Measurements from ENCODE around the gene SPTB.
A peak's percentile ranks its signal among the peaks of the same experiment; 100 is the strongest.

The SPTB gene

GRCh38 chr14:64848239-64848638, 31.5 kb downstream of the SPTB start:
- DNase-seq: no peak

GRCh38 chr14:64846319-64846718, 33.4 kb downstream of the SPTB start:
- DNase-seq: no peak

- DNase-seq: no peak
Measured at GRCh38 chr14:64845878-64846277, 33.8 kb downstream of the SPTB start.

DNA sequence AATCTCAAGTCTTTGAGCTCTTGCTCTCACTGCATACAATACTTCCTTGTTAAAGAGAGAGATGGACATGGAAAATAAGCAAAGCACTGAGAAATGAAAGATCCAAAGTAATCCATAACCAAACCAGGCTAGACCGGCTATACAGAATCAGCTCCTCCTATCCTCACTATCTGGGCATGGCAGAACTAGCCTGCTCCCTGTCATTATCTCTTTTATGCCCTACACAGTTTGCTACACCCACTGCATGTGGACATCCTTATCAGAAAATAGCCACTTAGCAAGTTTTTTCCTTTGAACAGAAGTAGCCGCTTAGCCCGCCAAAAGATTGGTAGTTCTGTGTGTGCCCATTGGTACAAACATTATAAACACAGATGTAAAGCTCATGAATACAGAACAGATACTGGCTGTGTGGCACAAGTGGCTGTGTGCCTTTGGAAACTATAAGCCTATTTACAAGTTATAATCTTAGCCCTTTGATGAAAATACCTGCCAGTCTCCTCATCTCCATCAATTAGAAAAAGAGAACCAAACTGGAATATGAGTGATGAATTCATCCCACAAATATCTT, 34.7 kb downstream of the SPTB start:
- DNase-seq: no peak

DNA sequence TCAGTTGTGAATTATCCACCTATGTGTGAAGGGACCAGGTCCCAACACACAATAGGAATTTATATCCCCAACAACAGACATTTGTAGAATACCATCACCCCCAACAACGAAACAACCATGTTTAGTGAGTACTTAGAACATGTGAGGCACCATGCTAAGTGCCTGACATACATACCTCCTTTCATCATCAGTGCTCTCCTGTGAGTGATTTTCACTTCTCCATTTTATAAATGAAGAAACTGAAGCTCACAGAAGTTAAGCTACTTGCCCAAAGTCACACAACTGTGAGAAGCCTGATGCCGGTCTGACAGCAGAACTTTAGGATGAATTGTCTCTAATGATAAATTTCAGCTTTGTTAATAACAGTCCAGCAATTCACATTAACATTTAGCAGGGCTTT, 35.4 kb downstream of the SPTB start:
- no peak for DNase-seq

DNA sequence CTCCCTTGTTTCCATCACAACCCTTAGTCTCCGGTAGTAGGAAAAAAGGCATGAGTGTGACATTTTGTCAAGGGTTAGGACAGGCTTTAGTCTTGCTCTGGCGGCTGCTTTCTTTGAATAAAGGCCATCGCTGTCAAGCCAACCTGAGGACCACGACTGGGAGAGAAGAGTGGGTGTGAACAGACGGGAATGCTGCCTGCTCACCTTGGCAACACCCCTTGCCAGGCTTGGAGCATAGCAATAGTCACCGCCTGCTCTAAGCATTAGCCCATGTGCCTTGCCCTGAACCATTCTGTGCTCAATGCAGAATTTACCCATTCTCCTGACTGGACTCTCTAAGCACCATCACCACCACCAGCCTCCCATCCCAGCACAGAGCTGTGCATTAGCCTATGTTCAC, 36.2 kb downstream of the SPTB start:
- no peak for DNase-seq

- no peak for DNase-seq
Measured at GRCh38 chr14:64841772-64842750, 37.6 kb downstream of the SPTB start.

- no peak for DNase-seq
Measured at GRCh38 chr14:64841121-64841651, 38.5 kb downstream of the SPTB start.

DNA sequence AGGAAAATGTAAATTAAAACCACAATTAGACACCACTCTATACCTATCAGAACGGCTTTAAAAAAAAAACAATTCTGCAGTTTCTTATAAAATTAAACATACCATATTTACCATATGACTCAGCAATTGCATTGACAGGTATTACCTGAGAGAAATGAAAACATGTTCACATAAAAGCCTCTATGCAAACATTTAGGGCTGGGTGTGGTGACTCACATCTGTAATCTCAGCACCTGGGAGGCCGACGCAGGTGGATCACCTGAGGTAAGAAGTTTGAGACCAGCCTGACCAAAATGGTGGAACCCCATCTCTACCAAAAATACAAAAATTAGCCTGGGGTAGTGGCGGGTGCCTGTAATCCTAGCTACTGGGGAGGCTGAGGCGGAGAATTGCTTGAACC, 41.1 kb downstream of the SPTB start:
- no peak for DNase-seq

- no peak for DNase-seq
Measured at GRCh38 chr14:64835431-64835830, 44.3 kb downstream of the SPTB start.

DNA sequence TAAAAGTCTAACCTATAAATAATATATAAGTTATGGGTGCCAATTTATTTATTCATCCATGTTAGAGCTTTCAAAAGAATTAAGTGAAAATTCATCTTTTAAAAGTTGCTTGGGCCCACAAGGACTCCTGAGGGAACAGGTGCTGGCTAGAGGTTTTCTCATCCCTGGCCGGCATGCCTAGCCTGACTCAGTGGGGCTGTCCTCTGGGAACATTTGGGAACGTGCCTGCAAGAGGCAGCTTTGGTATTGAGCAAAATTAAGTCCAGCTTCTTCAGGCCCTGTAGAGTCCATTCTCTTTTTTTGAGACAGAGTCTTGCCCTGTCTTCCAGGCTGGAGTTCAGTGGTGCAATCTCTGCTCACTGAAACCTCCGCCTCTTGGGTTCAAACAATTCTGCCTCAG, 44.7 kb downstream of the SPTB start:
- DNase-seq: no peak

GRCh38 chr14:64831419-64831818, 48.3 kb downstream of the SPTB start:
- no peak for DNase-seq

- no peak for DNase-seq
Measured at GRCh38 chr14:64830961-64831360, 48.7 kb downstream of the SPTB start.

- no peak for DNase-seq
Measured at GRCh38 chr14:64828071-64828470, 51.6 kb downstream of the SPTB start.

DNA sequence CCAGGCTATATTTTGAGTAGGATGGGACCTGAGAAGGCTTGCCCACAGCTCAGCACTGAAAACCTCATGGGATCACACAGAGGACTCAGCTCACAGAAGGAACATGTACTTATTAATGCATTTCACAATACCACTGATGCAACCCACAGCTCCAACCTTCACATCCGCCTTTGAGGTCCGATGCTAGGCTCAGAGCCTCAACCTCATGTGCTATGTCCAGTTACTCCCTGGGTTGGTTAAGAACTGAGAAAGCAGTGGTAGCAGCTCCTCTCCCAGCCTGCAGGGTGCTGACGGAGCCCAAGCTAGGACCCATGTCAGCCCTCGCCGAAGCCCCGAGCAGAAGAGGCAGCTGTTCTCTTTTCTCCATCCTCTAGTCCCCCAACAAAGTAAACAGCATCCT, 52.9 kb downstream of the SPTB start:
- no peak for DNase-seq

GRCh38 chr14:64826333-64826732, 53.4 kb downstream of the SPTB start:
- DNase-seq: no peak

GRCh38 chr14:64825509-64825908, 54.2 kb downstream of the SPTB start:
- no peak for DNase-seq

- no peak for DNase-seq
Measured at GRCh38 chr14:64825006-64825405, 54.7 kb downstream of the SPTB start.

DNA sequence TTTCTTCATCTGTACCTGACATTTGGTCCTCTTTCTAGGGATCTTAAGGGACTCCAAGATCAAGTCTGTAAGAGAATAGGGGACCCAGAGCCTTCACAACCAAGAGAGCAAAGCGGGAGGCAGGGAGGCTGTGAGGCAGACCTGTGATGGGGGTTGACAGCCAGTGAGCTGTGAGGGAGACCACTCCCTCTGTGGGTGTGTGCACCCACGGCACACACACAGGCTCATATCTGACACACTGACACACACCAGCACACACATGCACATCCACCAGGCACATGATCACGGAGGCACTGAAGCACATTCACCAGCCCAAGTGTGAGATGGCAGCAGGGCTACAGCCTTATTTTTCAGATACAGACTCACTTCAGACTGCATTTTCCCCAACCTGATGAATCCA, 55.2 kb downstream of the SPTB start:
- no peak for DNase-seq

DNA sequence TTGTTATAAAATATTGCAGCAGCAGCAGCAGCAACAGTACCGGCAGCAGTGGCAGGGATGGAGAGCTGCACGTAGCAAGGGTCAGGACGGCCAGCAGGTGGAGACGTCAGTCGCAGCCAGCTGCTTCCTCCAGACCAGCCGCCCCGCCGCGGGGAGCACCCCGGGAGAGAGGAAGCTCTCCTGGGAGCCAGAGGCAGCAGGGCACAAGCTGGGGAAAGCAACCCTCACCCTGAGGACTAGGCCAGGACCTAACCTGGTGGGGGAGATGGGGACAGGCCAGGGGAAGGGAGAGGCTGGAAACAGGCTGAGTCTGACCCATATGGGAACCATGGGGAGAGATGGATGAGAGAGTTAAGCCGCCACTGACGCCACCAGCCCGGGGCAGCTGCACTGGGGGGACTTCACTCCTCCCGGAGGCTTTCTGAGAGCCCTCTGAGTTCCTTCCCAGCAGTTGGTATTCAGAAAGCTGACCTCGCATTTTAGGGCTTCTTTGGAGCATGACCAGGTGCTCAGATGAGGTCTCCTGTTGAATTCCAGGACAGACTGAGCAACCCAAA, 56.3 kb downstream of the SPTB start:
- DNase-seq: peak; percentile 30 to 67

- no peak for DNase-seq
Measured at GRCh38 chr14:64821651-64822050, 58.1 kb downstream of the SPTB start.

DNA sequence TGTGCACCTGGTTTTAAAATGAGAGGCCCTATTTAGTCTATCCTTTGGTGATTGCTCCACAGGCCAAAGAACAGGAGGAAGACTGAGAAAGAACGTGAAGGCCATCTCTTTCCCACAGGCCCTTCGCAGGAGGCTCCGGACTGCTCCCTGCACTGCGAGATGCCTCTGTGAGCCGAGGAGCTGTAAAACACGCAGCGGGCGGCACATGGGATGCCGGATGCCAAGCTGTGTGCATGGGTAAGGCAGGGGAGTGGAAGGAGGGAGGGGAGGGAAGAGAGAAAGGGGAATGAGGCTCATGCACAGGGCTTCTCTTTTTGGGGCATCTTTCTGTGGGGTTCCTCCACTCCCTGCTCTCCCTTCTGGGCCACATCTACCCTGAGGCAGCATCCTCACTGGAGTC, 61.6 kb downstream of the SPTB start:
- no peak for DNase-seq

- no peak for DNase-seq
Measured at GRCh38 chr14:64817631-64818030, 62.1 kb downstream of the SPTB start.

DNA sequence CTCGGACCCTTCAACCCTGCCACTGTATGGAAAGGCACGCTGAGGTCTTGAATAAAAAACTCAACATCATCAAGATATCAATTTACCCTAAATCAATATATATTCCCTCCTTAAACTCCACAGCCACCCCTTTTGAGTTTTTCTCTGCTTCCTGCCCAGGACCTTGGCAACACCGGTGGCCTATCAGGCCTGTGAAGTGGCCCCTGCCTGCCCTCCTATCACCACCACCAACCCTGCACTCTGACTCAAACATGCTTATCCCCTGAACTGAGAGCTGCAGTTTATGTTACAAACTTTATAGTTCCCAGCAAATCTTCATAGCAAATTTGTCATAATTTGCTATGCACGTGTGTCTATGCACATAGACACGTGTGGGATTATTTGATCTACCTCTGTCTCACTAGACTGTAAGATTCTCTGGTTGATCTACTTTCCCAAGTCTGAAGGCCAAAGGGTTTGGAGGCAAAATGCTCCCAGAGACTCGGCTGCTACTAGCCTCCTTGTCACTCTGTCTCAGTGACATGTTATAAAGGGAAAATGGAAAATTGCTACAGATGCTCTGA, 63.4 kb downstream of the SPTB start:
- no peak for DNase-seq

All from hippocampal formation (tissue), 2 donors.